Measurements from ENCODE around the gene HLA-DRB1. TPM values are rescaled to one million over a fixed set of nuclear protein-coding genes. Genes with fewer than 3 reads are reported as not detected.

The HLA-DRB1 gene
- total RNA-seq: 0.16 TPM in 1 of 2 replicates, not detected in the other

DNA sequence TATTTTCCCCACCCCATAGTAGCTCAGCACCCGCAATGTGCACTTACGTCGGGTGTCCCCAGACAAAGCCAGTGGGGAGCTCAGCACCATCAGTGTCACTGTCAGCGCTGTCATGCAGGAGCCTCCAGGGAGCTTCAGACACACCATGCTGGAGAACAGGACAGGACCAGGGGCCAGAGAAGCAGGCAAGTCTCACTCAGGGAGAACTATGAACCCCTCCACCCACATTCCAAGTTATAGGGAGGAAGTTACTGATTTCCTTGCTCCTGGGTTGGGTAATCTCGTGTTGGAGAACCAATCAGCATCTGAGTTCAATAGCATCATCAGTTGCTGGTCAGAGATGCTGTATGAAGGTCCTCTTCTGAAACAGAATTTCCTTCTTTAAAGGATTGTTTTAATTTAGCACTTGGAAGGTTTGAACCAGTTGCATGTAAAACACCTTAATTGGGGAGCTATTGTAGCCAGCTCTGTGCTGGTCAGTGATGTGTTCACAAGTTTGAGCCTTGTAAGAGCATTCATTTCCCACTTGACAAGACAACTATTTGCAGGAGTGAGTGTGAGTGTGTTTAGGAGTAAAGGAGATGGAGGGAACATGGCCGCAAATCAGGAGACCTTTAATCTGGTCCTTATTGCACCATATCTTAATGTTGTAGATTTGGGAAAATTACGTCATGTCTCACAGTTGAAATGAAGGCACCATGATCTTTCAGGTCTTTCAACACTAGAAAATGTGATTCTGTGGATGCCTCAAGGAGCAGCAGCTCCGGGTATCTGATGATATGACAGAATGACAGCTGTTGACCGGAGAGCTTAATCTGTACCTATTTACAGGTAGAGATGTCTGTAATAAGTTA lies at the start of gene HLA-DRB1:
Gene HLA-DRB1 (minus strand): TSS at position 253 of the 854 bp plus-strand sequence. CDS start 106 bp downstream, at position 147.

GRCh38 chr6:32637219-32637880 lies 47.7 kb upstream of the HLA-DRB1 start, which contains the start of gene HLA-DQA1:
Gene HLA-DQA1 (plus strand): TSS chr6:32637406. CDS start chr6:32637459, 53 bp downstream.

GRCh38 chr6:32529697-32530430 lies 59.8 kb downstream of the HLA-DRB1 start, which contains the start of gene HLA-DRB5:
Gene HLA-DRB5 (minus strand): TSS chr6:32530287. CDS start chr6:32530224, 63 bp downstream.

Other genes with a start within 250 kb of the HLA-DRB1 start
- not detected in 2 replicates for gene TSBP1, start 217.9 kb downstream of the HLA-DRB1 start, total RNA-seq
- gene BTNL2, start 182.7 kb downstream of the HLA-DRB1 start, total RNA-seq: not detected in 2 replicates
- gene HLA-DRA, start 150.0 kb downstream of the HLA-DRB1 start, total RNA-seq: 0.17 and 0.95 TPM in 2 replicates
- gene HLA-DRB5, start 59.6 kb downstream of the HLA-DRB1 start, total RNA-seq: not detected in 2 replicates
- gene HLA-DQA1, start 47.6 kb upstream of the HLA-DRB1 start, total RNA-seq: 0.16 TPM in 1 of 2 replicates, not detected in the other
- gene HLA-DQB1, start 76.8 kb upstream of the HLA-DRB1 start, total RNA-seq: not detected in 2 replicates
- gene HLA-DQA2, start 151.5 kb upstream of the HLA-DRB1 start, total RNA-seq: not detected in 2 replicates
- not detected in 2 replicates for gene HLA-DQB2, start 173.7 kb upstream of the HLA-DRB1 start, total RNA-seq
- gene HLA-DOB, start 227.2 kb upstream of the HLA-DRB1 start, total RNA-seq: 0.32 and 1.5 TPM in 2 replicates
- gene TAP2, start 248.9 kb upstream of the HLA-DRB1 start, total RNA-seq: 22.1 and 28.9 TPM in 2 replicates

Data from bronchial smooth muscle cell (primary cell).